Measurements from ENCODE around the gene GNAT1.
"Not testable (repeated sequence)": the region's sequence is repeated elsewhere in the genome, so short reads cannot be mapped to it uniquely, and the experiment has no call there.

The GNAT1 gene

GRCh38 chr3:50228184-50228763 is 36.9 kb downstream of the GNAT1 start:
- DNase-seq (ENCODE audit: extremely low spot score) = not testable (repeated sequence)
- ChIA-PET POLR2A (interaction anchor here (0.6 to 3.1 kb wide), 16 partner anchors 12 to 259 kb away, joined by 3 to 18 read pairs (median 6); no protein-coding TSS in a partner anchor), CTCF (interaction anchor here (1.0 to 4.5 kb wide), 4 partner anchors 18 to 34 kb away, joined by 3 to 32 read pairs (median 8); no protein-coding TSS in a partner anchor)
- peak; percentile 91 for TF ChIP-seq ZNF384 (IDR thresholded peaks at IDR 0.05)

GRCh38 chr3:50229490-50229889 is 38.1 kb downstream of the GNAT1 start:
- POLR2A ChIA-PET = interaction anchor here (2.5 to 2.9 kb wide), 2 partner anchors 37 to 108 kb away, joined by 12 to 13 read pairs; no protein-coding TSS in a partner anchor
- TF ChIP-seq ELF4 (IDR thresholded peaks at IDR 0.05) (no peak), CTBP1 (IDR thresholded peaks at IDR 0.05; ENCODE audit: borderline replicate concordance) (no peak), TARDBP (IDR thresholded peaks at IDR 0.05) (no peak), ARNT (IDR thresholded peaks at IDR 0.05) (no peak), PKNOX1 (IDR thresholded peaks at IDR 0.05) (no peak), ZNF384 (IDR thresholded peaks at IDR 0.05) (no peak), L3MBTL2 (conservative IDR thresholded peaks at IDR 0.05) (no peak), BHLHE40 (IDR thresholded peaks at IDR 0.05; ENCODE audit: borderline replicate concordance) (no peak), FOXM1 (IDR thresholded peaks at IDR 0.05; ENCODE audit: borderline replicate concordance) (no peak), LEF1 (IDR thresholded peaks at IDR 0.05; ENCODE audit: borderline replicate concordance) (no peak), FOXK2 (IDR thresholded peaks at IDR 0.05) (no peak), SP1 (IDR thresholded peaks at IDR 0.05) (no peak)
- no peak for DNase-seq (ENCODE audit: extremely low spot score)
- CTCF ChIA-PET = interaction anchor here (0.7 to 4.5 kb wide), 4 partner anchors 17 to 45 kb away, joined by 3 to 32 read pairs (median 6); no protein-coding TSS in a partner anchor

GRCh38 chr3:50230104-50230793 is 38.8 kb downstream of the GNAT1 start:
- no peak for DNase-seq (ENCODE audit: extremely low spot score)
- POLR2A ChIA-PET = interaction anchor here (1.2 to 2.5 kb wide), 4 partner anchors 17 to 69 kb away, joined by 3 to 12 read pairs (median 4); partner anchors contain the start of genes HYAL3 and NAA80
- CTCF ChIA-PET = interaction anchor here (0.6 to 4.5 kb wide), 4 partner anchors 16 to 36 kb away, joined by 3 to 32 read pairs (median 6); no protein-coding TSS in a partner anchor
- TF ChIP-seq SUZ12 (IDR thresholded peaks at IDR 0.05) (no peak), L3MBTL2 (conservative IDR thresholded peaks at IDR 0.05) (no peak), FOXA1 (IDR thresholded peaks at IDR 0.05) (no peak), PKNOX1 (IDR thresholded peaks at IDR 0.05) (no peak), FOXM1 (IDR thresholded peaks at IDR 0.05; ENCODE audit: borderline replicate concordance) (no peak), SP1 (IDR thresholded peaks at IDR 0.05) (no peak), ZNF384 (IDR thresholded peaks at IDR 0.05) (no peak)

- POLR2A ChIA-PET = interaction anchor here (1.2 to 1.5 kb wide), 3 partner anchors 16 to 69 kb away, joined by 3 to 6 read pairs (median 3); partner anchors contain the start of genes HYAL3 and NAA80
These were observed 39.4 kb downstream of the GNAT1 start for GRCh38 chr3:50230794-50231125.

GRCh38 chr3:50231581-50231980 is 40.2 kb downstream of the GNAT1 start:
- no peak for DNase-seq (ENCODE audit: extremely low spot score)
- ChIA-PET CTCF (interaction anchor here (0.7 kb wide), 1 partner anchor 15 kb away, joined by 3 read pairs; no protein-coding TSS in a partner anchor), POLR2A (interaction anchor here (1.2 to 1.5 kb wide), 2 partner anchors 15 to 36 kb away, joined by 3 to 6 read pairs; no protein-coding TSS in a partner anchor)
- no peak for TF ChIP-seq ZNF384 (IDR thresholded peaks at IDR 0.05)
- TF ChIP-seq FOXM1 (IDR thresholded peaks at IDR 0.05; ENCODE audit: borderline replicate concordance) = no peak
- TF ChIP-seq FOXA1 (IDR thresholded peaks at IDR 0.05) = no peak

More at GRCh38 chr3:50230794-50231125, 39.4 kb downstream of the GNAT1 start:
- DNase-seq (ENCODE audit: extremely low spot score) = no peak
- CTCF ChIA-PET = interaction anchor here (0.7 to 4.5 kb wide), 3 partner anchors 16 to 36 kb away, joined by 3 to 32 read pairs (median 3); no protein-coding TSS in a partner anchor
- no peak for TF ChIP-seq PKNOX1 (IDR thresholded peaks at IDR 0.05)
- TF ChIP-seq ZNF384 (IDR thresholded peaks at IDR 0.05) = no peak
- TF ChIP-seq BHLHE40 (IDR thresholded peaks at IDR 0.05; ENCODE audit: borderline replicate concordance) = no peak
- no peak for TF ChIP-seq CTBP1 (IDR thresholded peaks at IDR 0.05; ENCODE audit: borderline replicate concordance)
- no peak for TF ChIP-seq FOXA1 (IDR thresholded peaks at IDR 0.05)
- no peak for TF ChIP-seq ARNT (IDR thresholded peaks at IDR 0.05)
- no peak for TF ChIP-seq TARDBP (IDR thresholded peaks at IDR 0.05)
- no peak for TF ChIP-seq HDGF (IDR thresholded peaks at IDR 0.05; ENCODE audit: borderline replicate concordance)
- TF ChIP-seq LEF1 (IDR thresholded peaks at IDR 0.05; ENCODE audit: borderline replicate concordance) = no peak
- TF ChIP-seq NFRKB (IDR thresholded peaks at IDR 0.05) = no peak
- TF ChIP-seq FOXM1 (IDR thresholded peaks at IDR 0.05; ENCODE audit: borderline replicate concordance) = no peak
- TF ChIP-seq SP1 (IDR thresholded peaks at IDR 0.05) = no peak
- no peak for TF ChIP-seq FOXK2 (IDR thresholded peaks at IDR 0.05)
- no peak for TF ChIP-seq L3MBTL2 (conservative IDR thresholded peaks at IDR 0.05)
- TF ChIP-seq SUZ12 (IDR thresholded peaks at IDR 0.05) = no peak
- no peak for TF ChIP-seq ELF4 (IDR thresholded peaks at IDR 0.05)

- TF ChIP-seq FOXK2 (IDR thresholded peaks at IDR 0.05) (no peak), TARDBP (IDR thresholded peaks at IDR 0.05) (no peak), NFRKB (IDR thresholded peaks at IDR 0.05) (no peak), SP1 (IDR thresholded peaks at IDR 0.05) (no peak), CTBP1 (IDR thresholded peaks at IDR 0.05; ENCODE audit: borderline replicate concordance) (no peak), FOXA1 (IDR thresholded peaks at IDR 0.05) (no peak), ELF4 (IDR thresholded peaks at IDR 0.05) (no peak), FOXM1 (IDR thresholded peaks at IDR 0.05; ENCODE audit: borderline replicate concordance) (no peak), ZNF384 (IDR thresholded peaks at IDR 0.05) (no peak), LEF1 (IDR thresholded peaks at IDR 0.05; ENCODE audit: borderline replicate concordance) (no peak), BHLHE40 (IDR thresholded peaks at IDR 0.05; ENCODE audit: borderline replicate concordance) (no peak)
- POLR2A ChIA-PET = interaction anchor here (1.2 kb wide), 1 partner anchor 14 kb away, joined by 3 read pairs; no protein-coding TSS in a partner anchor
- no peak for DNase-seq (ENCODE audit: extremely low spot score)
- CTCF ChIA-PET = interaction anchor here (1.1 kb wide), 1 partner anchor 18 kb away, joined by 4 read pairs; no protein-coding TSS in a partner anchor
These were observed 40.9 kb downstream of the GNAT1 start for GRCh38 chr3:50232303-50232702.
